Lower leg skin (tissue), 4 donors: ENCODE data around the gene GABRG3. TPM values are rescaled to one million over a fixed set of nuclear protein-coding genes. Genes with fewer than 3 reads are reported as not detected.

Source experiments
- DNase-seq, 2 donors: peaks; one replicate each; pipeline ENCODE4 v3.0.0-alpha.2; 2019; ENCODE audit warnings: low spot score in 2 of 2
- H3K4me3 ChIP-seq: fragments of 200-600 bp; sonication (generic); 2 replicates; pipeline ENCODE4 v1.5.1; 2017; ENCODE audit warnings: mild to moderate bottlenecking, low read depth; ENCODE audit not compliant: poor library complexity, severe bottlenecking
- POLR2A ChIP-seq, 2 donors: fragments of 450-650 bp; IDR thresholded peaks; one replicate each; pipeline ENCODE4 v1.6.1; 2016 to 2017; ENCODE audit warnings: antibody characterized with exemption in 2 of 2, mild to moderate bottlenecking in 1 of 2, moderate library complexity in 1 of 2
- WGBS, 2 donors: methylation state at CpG; one replicate each; pipeline ENCODE4 v1.1.5; 2018; 5-methylcytosine and 5-hydroxymethylcytosine counted together
- intact Hi-C: fragments of 100-400 bp; cut with DNase I; formaldehyde crosslinking; loops from one replicate; pipeline ENCODE4 v1.15.0; 2023; ENCODE audit warnings: low total_unique reads
- total RNA-seq, 4 donors: library from RNA; depleted of rRNA; stranded (reverse); fragments of >200 nt; gene quantifications; one replicate each; pipeline ENCODE4 v1.1.0, GENCODE V29; 2016
- TF ChIP-seq, protein P1 (sequence below), 3 donors: fragments of 450-650 bp; IDR thresholded peaks; one replicate each; pipeline ENCODE4 v1.5.1; 2016; ENCODE audit warnings: antibody characterized with exemption in 3 of 3, mild to moderate bottlenecking in 3 of 3, moderate library complexity in 2 of 3

GABRG3 gene
- total RNA-seq, 4 donors from 2014 or later, result 0.12 to 0.49 (median 0.25) TPM

- DNase-seq, result no peak
- WGBS, 2 donors, result 88% methylated on average over 7 of the region's 7 CpGs
- intact Hi-C loops, result no loop called here
- TF ChIP-seq, protein P1, sequence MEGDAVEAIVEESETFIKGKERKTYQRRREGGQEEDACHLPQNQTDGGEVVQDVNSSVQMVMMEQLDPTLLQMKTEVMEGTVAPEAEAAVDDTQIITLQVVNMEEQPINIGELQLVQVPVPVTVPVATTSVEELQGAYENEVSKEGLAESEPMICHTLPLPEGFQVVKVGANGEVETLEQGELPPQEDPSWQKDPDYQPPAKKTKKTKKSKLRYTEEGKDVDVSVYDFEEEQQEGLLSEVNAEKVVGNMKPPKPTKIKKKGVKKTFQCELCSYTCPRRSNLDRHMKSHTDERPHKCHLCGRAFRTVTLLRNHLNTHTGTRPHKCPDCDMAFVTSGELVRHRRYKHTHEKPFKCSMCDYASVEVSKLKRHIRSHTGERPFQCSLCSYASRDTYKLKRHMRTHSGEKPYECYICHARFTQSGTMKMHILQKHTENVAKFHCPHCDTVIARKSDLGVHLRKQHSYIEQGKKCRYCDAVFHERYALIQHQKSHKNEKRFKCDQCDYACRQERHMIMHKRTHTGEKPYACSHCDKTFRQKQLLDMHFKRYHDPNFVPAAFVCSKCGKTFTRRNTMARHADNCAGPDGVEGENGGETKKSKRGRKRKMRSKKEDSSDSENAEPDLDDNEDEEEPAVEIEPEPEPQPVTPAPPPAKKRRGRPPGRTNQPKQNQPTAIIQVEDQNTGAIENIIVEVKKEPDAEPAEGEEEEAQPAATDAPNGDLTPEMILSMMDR (IDR thresholded peaks at IDR 0.05), result no peak
- no peak for TF ChIP-seq POLR2A (IDR thresholded peaks at IDR 0.05)
- no peak overlapping the region for H3K4me3 ChIP-seq
Measured at GRCh38 chr15:27123808-27124207, 152.8 kb downstream of the GABRG3 start.

DNA sequence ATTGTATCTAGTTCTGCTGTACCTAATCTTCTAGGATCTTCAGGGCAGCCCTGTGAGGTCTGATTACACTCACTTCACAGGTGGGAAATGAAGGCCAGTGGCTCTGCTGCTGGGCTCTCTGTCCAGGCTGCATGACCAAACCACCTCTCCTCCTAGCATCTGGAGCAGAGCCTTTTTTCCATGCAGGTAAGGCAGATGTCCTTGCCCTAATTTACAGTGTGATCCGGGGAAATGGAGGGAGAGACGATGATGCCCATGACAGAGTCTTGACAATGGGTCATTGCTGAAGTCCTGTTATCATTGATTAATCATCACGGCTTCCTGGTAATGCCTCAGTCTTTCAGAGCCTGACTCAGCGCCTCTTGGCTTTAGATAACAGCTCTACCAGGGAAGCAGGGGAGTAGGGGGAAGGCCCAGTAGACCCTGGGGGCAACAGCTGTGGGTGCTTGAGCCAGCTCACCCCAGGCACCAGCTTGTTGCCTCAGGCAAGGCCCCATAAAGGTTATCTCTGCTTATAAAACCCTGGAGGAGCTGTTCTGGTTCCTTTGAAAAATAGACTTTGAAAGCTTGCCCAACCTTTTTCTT is 153.4 kb downstream of the GABRG3 start:
- no peak for DNase-seq
- no peak overlapping the region for H3K4me3 ChIP-seq
- WGBS, 2 donors, result 55 to 69% methylated on average over 4 of the region's 4 CpGs
- TF ChIP-seq POLR2A (IDR thresholded peaks at IDR 0.05), result no peak
- TF ChIP-seq, protein P1 (IDR thresholded peaks at IDR 0.05), result no peak
- intact Hi-C loops, result no loop called here

DNA sequence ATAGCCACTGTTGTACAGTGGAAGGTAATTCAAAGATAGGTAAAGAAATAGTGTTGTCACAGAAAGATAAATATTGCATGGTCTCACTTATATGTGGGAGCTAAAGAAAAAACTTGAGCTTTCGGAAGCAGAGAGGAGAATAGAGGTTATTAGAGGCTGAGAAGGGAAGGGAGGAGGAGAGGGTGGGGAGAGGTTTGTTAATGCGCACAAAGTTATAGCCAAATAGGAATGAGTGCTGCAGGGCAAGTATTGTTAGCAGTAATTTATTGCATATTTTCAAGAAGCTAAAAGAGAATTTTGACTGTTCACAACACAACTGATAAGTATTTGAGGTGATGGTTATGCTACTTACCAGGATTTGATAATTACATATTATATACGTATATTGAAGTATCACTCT is 154.2 kb downstream of the GABRG3 start:
- DNase-seq, result no peak
- 60 to 62% methylated on average over 3 of the region's 3 CpGs for WGBS, 2 donors
- TF ChIP-seq POLR2A (IDR thresholded peaks at IDR 0.05), result no peak
- TF ChIP-seq, protein P1 (IDR thresholded peaks at IDR 0.05), result no peak
- H3K4me3 ChIP-seq, result no peak overlapping the region
- intact Hi-C loops, result no loop called here

DNA sequence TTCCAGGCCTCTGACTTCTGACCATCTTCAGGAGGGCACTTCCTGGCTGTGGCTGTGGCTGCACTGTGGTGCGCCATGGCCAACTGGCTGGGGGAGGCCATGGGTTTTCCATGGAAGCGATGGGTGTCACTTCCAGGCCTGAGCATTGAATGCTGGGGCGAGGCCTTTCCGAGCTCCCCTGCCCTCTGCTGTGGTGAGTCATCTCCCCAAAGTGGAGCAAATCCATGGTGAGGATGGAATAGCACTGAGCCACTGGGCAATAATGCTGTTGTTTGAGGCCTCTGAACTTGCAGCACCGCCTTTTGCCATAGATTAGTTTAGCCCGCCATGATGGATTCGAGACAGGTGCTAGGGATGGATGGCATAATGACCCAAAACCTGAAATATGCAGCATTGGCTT is 155.5 kb downstream of the GABRG3 start:
- TF ChIP-seq, protein P1 (IDR thresholded peaks at IDR 0.05), result no peak
- no peak for TF ChIP-seq POLR2A (IDR thresholded peaks at IDR 0.05)
- intact Hi-C loops, result no loop called here
- no peak overlapping the region for H3K4me3 ChIP-seq
- 95 to 97% methylated on average over 7 of the region's 7 CpGs for WGBS, 2 donors
- DNase-seq, result no peak

DNA sequence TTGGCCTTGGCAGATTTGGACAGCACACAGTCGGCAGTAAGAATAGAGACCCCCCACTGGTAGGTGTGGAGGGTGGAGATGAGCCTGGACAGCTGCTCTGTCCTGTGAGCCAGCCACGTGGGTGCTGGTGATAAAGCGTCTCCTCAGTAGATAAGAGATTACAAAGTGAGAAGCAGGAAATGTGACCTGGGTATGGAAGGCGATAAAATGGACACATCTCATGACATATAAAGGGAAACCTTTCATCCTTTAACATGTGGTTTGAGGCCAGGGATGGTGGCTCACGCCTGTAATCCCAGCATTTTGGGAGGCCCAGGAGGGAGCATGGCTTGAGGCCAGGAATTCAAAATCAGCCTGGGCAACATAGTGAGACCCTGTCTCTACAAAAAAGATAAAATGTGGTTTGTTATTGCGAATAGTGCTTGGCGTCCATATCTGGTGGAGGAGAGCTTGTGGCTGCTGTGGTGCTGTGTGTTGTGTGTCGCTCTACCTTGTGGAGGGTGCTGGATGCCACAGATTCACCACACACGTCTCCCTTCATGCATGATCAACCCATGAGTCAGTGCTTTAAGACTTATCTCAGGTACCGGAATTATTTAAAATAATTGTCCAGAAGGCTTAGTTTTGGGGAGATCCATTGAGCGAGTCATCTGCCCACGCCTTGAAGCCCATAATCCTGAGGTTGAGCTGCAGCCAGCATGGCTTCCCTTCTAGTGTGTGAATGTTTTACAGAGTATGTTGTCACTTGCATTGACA is 157.0 kb downstream of the GABRG3 start:
- TF ChIP-seq POLR2A (IDR thresholded peaks at IDR 0.05), result no peak
- TF ChIP-seq, protein P1 (IDR thresholded peaks at IDR 0.05), result no peak
- no peak for DNase-seq
- no peak overlapping the region for H3K4me3 ChIP-seq
- 75 to 84% methylated on average over 12 of the region's 12 CpGs for WGBS, 2 donors
- intact Hi-C loops, result no loop called here
